Activated CD8-positive, alpha-beta memory T cell treated with anti-CD3 and anti-CD28 coated beads for 48 hours (primary cell): Measurements from ENCODE around the gene ALG1.
A peak's percentile ranks its signal among the peaks of the same experiment; 100 is the strongest.
"Not testable (repeated sequence)": the region's sequence is repeated elsewhere in the genome, so short reads cannot be mapped to it uniquely, and the experiment has no call there.

Experiments used
- DNase-seq, 3 experiments: peaks; one replicate each; pipeline ENCODE4 v3.0.0-alpha.2; 2020; ENCODE audit warnings: low read depth in 2 of 3, low spot score in 2 of 3

ALG1 gene

GRCh38 chr16:5097470-5098220, 26.0 kb downstream of the ALG1 start, which contains the start of gene EEF2KMT:
Gene EEF2KMT, minus strand, starts transcription at chr16:5097795. Its CDS starts 56 bp downstream, at chr16:5097739.
- peak; percentile 87 to 91 (median 88) for DNase-seq

- DNase-seq = peak; percentile 33 to 39 (median 37)
These were observed 26.8 kb downstream of the ALG1 start for GRCh38 chr16:5098221-5099159.

DNA sequence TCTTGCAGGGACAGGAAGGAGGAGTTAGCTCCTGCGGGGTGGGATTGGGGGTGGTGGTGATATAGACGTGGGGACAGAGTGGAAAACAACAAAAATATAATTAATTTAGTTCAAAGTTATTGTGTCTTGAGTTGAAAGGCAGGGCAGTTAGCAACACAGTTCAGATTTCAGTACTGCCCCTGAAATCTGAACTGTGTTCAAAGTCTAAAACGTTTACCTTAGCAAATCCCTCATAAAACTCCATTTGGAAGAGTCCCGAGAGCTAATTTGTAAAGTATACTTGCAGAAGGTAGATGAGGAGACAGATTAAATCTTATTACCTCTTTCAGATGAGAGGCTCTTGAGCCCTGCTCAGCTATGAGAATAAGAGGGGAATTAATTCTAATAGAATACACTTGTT, 27.5 kb downstream of the ALG1 start:
- not testable (repeated sequence) for DNase-seq

DNA sequence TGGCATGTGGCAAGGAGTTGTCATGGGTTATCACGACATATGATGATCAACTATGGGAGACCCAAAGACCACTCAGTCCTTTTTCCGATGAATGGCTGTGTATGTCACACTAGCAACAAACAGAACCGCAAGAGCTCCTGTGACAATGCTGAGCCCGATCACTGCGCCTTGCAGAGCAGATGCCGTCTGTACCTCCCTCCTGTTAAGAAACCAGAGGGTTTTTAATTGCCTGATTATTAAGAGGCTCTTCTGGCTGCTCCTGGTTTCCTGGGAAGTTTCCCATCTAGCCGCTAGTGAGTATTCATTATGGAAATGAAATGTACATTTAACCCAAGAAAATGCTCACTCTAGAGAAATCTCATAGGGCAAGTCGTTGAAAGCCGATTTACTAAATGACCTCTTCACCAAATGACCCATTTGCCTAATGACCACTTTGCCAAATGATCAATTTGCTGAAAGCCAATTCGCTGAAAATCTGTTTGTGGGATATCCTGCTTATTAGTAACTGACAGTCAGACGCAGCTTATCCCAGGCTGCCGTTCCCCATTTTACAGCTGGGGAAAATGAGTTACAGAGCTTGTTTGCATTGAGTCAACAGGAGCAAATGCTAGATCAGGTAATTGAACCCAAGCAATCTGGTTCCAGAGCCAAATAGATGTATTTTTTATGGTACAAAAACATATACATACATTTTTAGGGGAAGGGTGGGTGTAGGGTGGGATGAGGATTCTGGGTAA, 31.8 kb downstream of the ALG1 start:
- not testable (repeated sequence) for DNase-seq

DNA sequence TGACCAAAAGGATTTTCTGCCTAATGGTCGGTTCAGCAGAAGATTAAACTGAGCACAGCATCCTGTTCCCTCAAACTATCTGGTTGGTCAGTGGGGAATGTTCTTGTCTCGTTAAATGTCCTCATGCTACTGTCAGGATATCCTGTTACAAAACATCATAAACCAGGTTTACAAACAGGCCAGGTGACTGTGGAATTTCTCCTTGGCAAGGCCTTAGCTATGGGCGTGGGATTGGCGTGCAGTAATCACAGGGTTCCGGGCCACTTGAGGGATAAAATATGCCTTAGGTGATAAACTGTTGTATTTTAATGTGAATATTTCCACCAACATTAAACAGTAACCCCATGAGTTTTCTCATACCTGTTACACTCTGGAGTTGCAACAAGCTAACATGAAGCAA, 33.4 kb downstream of the ALG1 start:
- not testable (repeated sequence) for DNase-seq

GRCh38 chr16:5108505-5109158, 37.0 kb downstream of the ALG1 start:
- no peak for DNase-seq

DNA sequence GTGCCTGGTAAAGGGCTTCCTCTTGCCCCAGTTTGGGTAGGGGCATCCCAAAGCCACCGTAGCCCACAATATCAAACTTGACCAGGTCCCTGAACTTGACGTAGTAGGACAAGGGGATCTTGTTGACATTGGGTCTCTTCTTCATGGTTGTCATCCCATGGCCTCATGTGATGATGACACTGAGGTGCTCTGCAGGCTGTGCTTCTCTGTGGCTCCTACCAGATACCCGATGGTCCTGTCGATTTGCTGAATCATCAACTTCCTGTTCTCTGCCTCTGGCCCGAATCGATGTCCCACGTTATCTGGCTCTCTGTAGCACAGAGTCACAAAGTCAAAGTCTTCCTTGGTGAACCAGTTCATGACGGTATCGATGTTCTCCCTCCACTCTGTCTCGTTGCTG, 39.3 kb downstream of the ALG1 start:
- not testable (repeated sequence) for DNase-seq

DNA sequence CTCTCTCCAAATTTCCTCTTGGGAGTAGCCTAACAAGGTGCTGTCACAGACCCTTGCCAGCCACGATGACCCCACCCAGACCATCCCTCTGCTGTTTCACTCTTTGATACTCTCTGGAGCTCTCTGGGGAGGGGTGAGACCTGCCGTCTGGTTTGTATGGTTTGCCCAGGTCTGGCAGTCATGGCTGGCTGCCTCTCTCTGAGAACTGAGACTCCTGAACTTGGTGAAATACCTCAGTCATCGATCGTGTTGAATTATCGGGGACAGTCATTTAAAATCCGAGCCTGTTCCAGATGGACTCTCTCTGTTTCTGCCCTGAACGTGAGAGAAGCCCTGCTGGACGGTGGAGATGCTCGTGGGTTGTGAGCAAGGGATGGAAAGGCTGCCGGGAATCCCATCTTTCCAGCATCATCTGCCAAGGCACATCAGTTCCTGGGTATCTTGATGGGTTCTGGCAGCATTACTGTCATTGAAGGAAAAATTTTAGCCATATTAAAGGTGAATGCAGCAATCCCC, 45.2 kb downstream of the ALG1 start:
- DNase-seq = not testable (repeated sequence)

DNA sequence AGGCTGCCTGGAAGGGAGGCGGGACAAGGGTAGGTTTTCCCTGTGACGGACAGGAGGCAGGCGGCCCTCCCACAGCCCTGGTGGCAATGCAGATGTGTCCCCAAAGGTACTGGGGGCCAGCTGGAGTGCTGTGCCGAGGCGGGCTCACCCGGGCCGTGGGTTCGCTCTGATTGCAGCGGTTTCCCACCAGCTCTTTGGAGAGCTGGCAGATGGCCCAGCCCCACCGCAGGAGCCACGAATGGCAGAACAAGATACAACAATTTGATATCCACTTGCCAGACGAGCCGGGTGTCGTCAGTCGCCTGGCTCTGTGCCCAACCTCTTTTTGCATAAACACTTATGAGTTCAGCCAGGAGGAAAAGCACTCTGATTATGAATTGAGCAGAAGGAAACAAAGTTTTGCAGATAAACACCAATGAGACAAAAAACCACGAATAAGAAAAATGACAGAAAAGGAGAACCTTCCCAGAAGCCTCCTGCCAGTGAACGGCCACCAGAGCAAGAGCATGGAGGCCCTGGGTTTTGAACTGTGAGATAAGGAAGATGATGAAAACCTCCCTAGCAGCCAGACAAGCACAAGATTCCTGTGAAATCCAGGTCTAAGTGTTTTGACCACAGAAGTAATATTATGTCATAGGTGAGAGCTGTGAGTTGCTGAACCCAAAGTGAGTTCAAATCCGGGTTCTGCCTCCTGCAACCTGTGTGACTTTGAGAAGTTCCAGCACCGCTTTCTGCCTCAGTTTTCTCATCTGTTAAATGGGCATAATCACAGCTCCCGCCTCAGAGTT, 45.9 kb downstream of the ALG1 start:
- peak in 1 of 3 experiments; percentile 5 for DNase-seq

GRCh38 chr16:5131467-5132004, 59.9 kb downstream of the ALG1 start:
- not testable (repeated sequence) for DNase-seq

DNA sequence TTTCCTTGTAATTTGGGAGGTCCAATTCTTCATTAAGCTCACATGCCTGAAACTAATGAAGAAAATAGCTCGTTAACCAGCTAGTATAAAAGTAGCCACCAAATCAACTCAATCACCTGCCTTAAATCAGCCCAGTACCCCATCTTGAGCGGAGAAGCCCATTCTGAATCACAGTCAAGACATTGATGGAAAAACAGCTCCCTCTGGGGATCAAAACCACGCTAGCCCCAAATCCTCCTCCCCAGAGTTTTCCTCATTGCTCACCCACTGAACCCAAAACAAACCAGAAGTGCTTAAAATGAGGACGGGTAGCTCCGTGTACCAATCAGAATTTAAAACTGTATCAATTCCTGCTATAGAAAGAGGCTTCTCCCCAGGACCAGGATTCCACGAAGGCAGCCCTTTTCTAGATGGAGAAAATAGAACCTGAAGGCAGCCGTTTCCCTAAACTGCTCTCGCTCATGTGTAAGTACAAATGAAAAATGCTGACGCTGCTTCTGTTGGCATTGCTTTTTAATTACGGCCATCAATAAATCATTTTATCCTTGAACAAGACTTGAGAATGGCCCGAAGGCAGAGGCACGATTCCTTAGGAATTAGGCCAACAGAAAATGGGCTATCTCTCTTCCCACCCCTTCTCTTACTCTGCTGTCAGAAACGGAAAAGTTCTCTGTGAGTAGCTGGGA, 61.4 kb downstream of the ALG1 start:
- not testable (repeated sequence) for DNase-seq

- not testable (repeated sequence) for DNase-seq
These were observed 63.3 kb downstream of the ALG1 start for GRCh38 chr16:5134739-5135452.
